HG03521 (cell line): Measurements from ENCODE around the gene DICER1.
"Not testable (repeated sequence)": the region's sequence is repeated elsewhere in the genome, so short reads cannot be mapped to it uniquely, and the experiment has no call there.

Experiments
- ATAC-seq: cut with Tn5 transposase; IDR thresholded peaks from one replicate; pipeline ENCODE4 v1.9.1; 2021; ENCODE audit warnings: mild to moderate bottlenecking, moderate library complexity; ENCODE audit not compliant: unreplicated experiment

Gene DICER1

GRCh38 chr14:95151561-95151960 lies 5.8 kb downstream of the DICER1 start:
- ATAC-seq = no peak

- no peak for ATAC-seq
Measured at GRCh38 chr14:95150910-95151309, 6.4 kb downstream of the DICER1 start.

GRCh38 chr14:95149441-95149840 lies 7.9 kb downstream of the DICER1 start:
- ATAC-seq = no peak

- ATAC-seq = no peak
Measured at GRCh38 chr14:95147597-95147996, 9.7 kb downstream of the DICER1 start.

- no peak for ATAC-seq
Measured at GRCh38 chr14:95146079-95146771, 11.1 kb downstream of the DICER1 start.

GRCh38 chr14:95144849-95145248 lies 12.5 kb downstream of the DICER1 start:
- ATAC-seq = no peak

GRCh38 chr14:95143808-95144620 lies 13.3 kb downstream of the DICER1 start:
- ATAC-seq = no peak

GRCh38 chr14:95142208-95142607 lies 15.1 kb downstream of the DICER1 start:
- no peak for ATAC-seq

GRCh38 chr14:95141684-95142083 lies 15.6 kb downstream of the DICER1 start:
- no peak for ATAC-seq

GRCh38 chr14:95140060-95140858 lies 17.1 kb downstream of the DICER1 start:
- no peak for ATAC-seq

- no peak for ATAC-seq
Measured at GRCh38 chr14:95138876-95139275, 18.5 kb downstream of the DICER1 start.

GRCh38 chr14:95138455-95138854 lies 18.9 kb downstream of the DICER1 start:
- ATAC-seq = not testable (repeated sequence)

- ATAC-seq = no peak
Measured at GRCh38 chr14:95137804-95138167, 19.5 kb downstream of the DICER1 start.

GRCh38 chr14:95137164-95137803 lies 20.0 kb downstream of the DICER1 start:
- no peak for ATAC-seq

- ATAC-seq = no peak
Measured at GRCh38 chr14:95136631-95137030, 20.7 kb downstream of the DICER1 start.

- ATAC-seq = no peak
Measured at GRCh38 chr14:95134304-95134933, 22.9 kb downstream of the DICER1 start.

GRCh38 chr14:95133282-95133681 lies 24.0 kb downstream of the DICER1 start:
- ATAC-seq = no peak

- no peak for ATAC-seq
Measured at GRCh38 chr14:95132760-95133159, 24.6 kb downstream of the DICER1 start.

GRCh38 chr14:95130549-95130948 lies 26.8 kb downstream of the DICER1 start:
- ATAC-seq = no peak

GRCh38 chr14:95128140-95128539 lies 29.2 kb downstream of the DICER1 start:
- no peak for ATAC-seq

GRCh38 chr14:95127531-95127911 lies 29.8 kb downstream of the DICER1 start:
- no peak for ATAC-seq
